Pancreas (tissue), 10 donors: ENCODE measurements around the gene PPM1L. TPM values are rescaled to one million over a fixed set of nuclear protein-coding genes. Genes with fewer than 3 reads are reported as not detected.

Source experiments
- ATAC-seq, 4 donors: fragments of 200-7000 bp; cut with Tn5 transposase; one replicate each; pipeline versions ENCODE4 v1.8.0 to v1.9.1; 2020; ENCODE audit warnings: mild to moderate bottlenecking in 4 of 4, moderate library complexity in 4 of 4
- DNase-seq, 6 donors: peaks; one replicate each; pipeline ENCODE4 v3.0.0-alpha.2; 2020
- FAIRE-seq: peaks from 2 replicates; lab custom pipeline; 2012; peaks lifted over from hg19 to GRCh38; lab: Jason Lieb, UNC
- H3K27ac ChIP-seq, 4 donors: fragments of 200-600 bp; sonication (generic); 1 replicate in 3 of 4; 2 replicates in 1 of 4; pipeline versions ENCODE4 v1.5.0 to v1.8.0; 2020
- H3K27me3 ChIP-seq, 4 donors: fragments of 200-600 bp; one replicate each; pipeline ENCODE4 v1.8.0; 2021
- H3K36me3 ChIP-seq, 3 donors: fragments of 200-600 bp; sonication (generic) in 1 of 3; one replicate each; pipeline versions ENCODE4 v1.5.0 to v1.8.0; 2020 to 2021
- H3K4me1 ChIP-seq, 3 donors: fragments of 200-600 bp; one replicate each; pipeline ENCODE4 v1.8.0; 2021
- H3K4me3 ChIP-seq, 4 donors: fragments of 200-600 bp; sonication (generic) in 2 of 4; one replicate each; pipeline versions ENCODE4 v1.5.0 to v1.8.0; 2020 to 2021
- H3K9me3 ChIP-seq, 4 donors: fragments of 200-600 bp; one replicate each; pipeline ENCODE4 v1.8.0; 2021
- WGBS, 2 donors: extraction: QIAGEN DNeasy Blood & Tissue Kit; methylation state at CpG; one replicate each; pipeline ENCODE4 v1.1.7; 2013; 5-methylcytosine and 5-hydroxymethylcytosine counted together
- intact Hi-C, 3 donors: fragments of 100-400 bp; cut with DNase I; formaldehyde crosslinking; loops; one replicate each; pipeline versions ENCODE4 v1.11.1 to v1.14.2; 2022
- polyA plus RNA-seq, 2 donors: library from polyadenylated mRNA; stranded (reverse); fragments of 200-250 nt; gene quantifications; one replicate each; pipeline ENCODE4 v1.2.3, GENCODE V29; 2013
- total RNA-seq, 6 donors: library from RNA; stranded (reverse); fragmentation: NEBNext Ultra II Directional in 4 of 6; extraction: Animal tissue kit (Norgen Biotek cat#: 25700) in 4 of 6; gene quantifications; one replicate each; pipeline versions ENCODE4 v1.2.1 to v1.2.4, GENCODE V29; 2021 to 2023
- TF ChIP-seq, protein P1 (sequence below), 4 donors: fragments of 200-600 bp; sonication (generic) in 3 of 4; IDR thresholded peaks; one replicate each; pipeline versions ENCODE4 v1.5.0 to v1.8.0; 2021; ENCODE audit warnings: antibody characterized with exemption in 4 of 4
- donor health status: healthy with polysubstance abuse.
- donor health status: DM: no; HTN: no; CAD: no; lungs with moderate emphysema.
- donor health status: DM: no; HTN: no; CAD: no.
- donor health status: control.
- donor health status: control.
- donor health status: Bipolar disorder and iron deficiency.
- donor health status: DM: yes; HTN: yes; CAD: no.
- donor health status: DM: no; HTN: no; CAD: no.
- donor health status: DM: no; HTN: no; CAD: no.
- donor health status: DM: yes; HTN: yes; CAD: no.

The PPM1L gene
- total and polyA plus RNA-seq, 8 donors, result 2.3 to 12.3 (median 6.4) TPM

DNA sequence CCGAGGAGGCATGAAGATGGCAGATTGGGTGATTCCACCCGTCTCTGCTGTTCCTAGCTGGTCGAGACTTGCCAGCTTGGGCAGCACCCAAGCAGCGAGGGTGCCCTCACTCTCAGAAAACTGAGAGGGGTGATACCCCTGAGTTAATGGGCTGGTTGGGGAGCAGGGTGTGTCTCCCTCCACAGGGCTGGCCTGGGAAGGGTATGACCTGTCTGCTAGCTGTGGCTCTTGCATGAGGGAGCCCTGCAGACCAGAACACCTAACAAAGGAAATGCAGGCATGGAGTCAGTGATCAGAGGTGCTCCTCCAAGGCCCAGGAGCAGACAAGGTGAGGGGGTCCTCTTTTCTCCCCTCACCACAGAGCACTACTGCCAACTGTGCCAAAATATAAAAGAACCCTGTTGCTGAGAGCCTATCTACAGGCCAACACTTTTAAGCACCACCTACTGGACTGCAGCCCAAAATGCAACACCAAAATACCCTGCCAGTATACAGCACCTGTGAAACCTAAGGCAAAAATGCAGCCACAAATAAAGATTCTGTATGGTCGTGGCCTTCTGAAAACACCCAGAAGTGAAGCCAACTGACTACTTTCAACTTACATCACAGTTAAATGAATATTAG, 35.8 kb upstream of the PPM1L start:
- TF ChIP-seq, protein P1, sequence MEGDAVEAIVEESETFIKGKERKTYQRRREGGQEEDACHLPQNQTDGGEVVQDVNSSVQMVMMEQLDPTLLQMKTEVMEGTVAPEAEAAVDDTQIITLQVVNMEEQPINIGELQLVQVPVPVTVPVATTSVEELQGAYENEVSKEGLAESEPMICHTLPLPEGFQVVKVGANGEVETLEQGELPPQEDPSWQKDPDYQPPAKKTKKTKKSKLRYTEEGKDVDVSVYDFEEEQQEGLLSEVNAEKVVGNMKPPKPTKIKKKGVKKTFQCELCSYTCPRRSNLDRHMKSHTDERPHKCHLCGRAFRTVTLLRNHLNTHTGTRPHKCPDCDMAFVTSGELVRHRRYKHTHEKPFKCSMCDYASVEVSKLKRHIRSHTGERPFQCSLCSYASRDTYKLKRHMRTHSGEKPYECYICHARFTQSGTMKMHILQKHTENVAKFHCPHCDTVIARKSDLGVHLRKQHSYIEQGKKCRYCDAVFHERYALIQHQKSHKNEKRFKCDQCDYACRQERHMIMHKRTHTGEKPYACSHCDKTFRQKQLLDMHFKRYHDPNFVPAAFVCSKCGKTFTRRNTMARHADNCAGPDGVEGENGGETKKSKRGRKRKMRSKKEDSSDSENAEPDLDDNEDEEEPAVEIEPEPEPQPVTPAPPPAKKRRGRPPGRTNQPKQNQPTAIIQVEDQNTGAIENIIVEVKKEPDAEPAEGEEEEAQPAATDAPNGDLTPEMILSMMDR (IDR thresholded peaks at IDR 0.05), result no peak
- H3K4me3 ChIP-seq, result no peak overlapping the region
- no peak for FAIRE-seq
- no peaks in the 10 kb centered on the region for H3K9me3 ChIP-seq
- H3K36me3 ChIP-seq, result no peaks in the 10 kb centered on the region
- no peaks in the 10 kb centered on the region for H3K27me3 ChIP-seq
- peak in 1 of 4 donors; percentile 47 for ATAC-seq
- intact Hi-C loops, result no loop called here
- no peaks in the 10 kb centered on the region for H3K4me1 ChIP-seq
- 80 to 87% methylated on average over 5 of the region's 5 CpGs for WGBS, 2 donors
- no peak overlapping the region for H3K27ac ChIP-seq
- DNase-seq, result no peak

DNA sequence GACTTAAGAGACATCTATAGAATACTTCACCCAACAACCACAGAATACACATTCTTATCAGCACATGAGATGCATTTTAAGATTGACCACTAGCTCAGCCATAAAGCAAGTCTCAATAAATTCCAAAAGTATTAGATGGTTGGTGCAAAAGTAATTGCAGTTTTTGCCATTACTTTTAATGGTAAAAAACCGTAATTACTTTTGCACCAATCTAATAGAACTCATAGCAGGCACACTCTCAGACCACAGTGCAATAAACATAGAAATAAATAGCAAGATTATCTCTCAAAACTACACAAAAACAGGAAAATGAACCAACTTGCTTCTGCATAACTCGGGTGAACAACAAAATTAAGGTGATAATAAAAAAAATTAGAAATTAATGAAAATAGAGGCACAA, 33.7 kb upstream of the PPM1L start:
- no peaks in the 10 kb centered on the region for H3K4me1 ChIP-seq
- WGBS, 2 donors, result 64 to 74% methylated on average over 2 of the region's 2 CpGs
- no peak for DNase-seq
- no peaks in the 10 kb centered on the region for H3K9me3 ChIP-seq
- TF ChIP-seq, protein P1 (IDR thresholded peaks at IDR 0.05), result no peak
- FAIRE-seq, result no peak
- H3K27ac ChIP-seq, result no peak overlapping the region
- H3K4me3 ChIP-seq, result no peak overlapping the region
- no peak for ATAC-seq
- intact Hi-C loops, result no loop called here
- no peaks in the 10 kb centered on the region for H3K36me3 ChIP-seq
- H3K27me3 ChIP-seq, result no peaks in the 10 kb centered on the region

DNA sequence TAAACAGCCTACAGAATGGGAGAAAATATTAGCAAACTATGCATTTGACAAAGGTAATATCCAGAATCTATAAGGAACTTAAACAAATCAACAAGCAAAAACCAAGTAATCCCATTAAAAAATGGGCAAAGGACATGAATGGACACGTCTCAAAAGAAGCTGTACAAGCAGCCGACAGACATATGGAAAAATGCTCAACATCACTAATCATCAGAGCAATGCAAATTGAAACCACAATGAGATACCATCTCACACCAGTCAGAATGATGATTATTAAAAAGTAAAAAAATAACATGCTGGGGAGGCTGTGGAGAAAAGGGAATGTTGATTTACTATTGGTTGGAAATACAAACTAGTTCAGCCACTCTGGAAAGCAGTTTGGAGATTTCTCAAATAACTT, 30.7 kb upstream of the PPM1L start:
- 75 to 76% methylated on average over 2 of the region's 2 CpGs for WGBS, 2 donors
- no peaks in the 10 kb centered on the region for H3K36me3 ChIP-seq
- H3K4me1 ChIP-seq, result no peaks in the 10 kb centered on the region
- no peaks in the 10 kb centered on the region for H3K9me3 ChIP-seq
- intact Hi-C loops, result no loop called here
- ATAC-seq (no peak), DNase-seq (no peak), FAIRE-seq (no peak)
- no peaks in the 10 kb centered on the region for H3K27me3 ChIP-seq
- H3K27ac ChIP-seq, result no peak overlapping the region
- no peak overlapping the region for H3K4me3 ChIP-seq
- TF ChIP-seq, protein P1 (IDR thresholded peaks at IDR 0.05), result no peak

DNA sequence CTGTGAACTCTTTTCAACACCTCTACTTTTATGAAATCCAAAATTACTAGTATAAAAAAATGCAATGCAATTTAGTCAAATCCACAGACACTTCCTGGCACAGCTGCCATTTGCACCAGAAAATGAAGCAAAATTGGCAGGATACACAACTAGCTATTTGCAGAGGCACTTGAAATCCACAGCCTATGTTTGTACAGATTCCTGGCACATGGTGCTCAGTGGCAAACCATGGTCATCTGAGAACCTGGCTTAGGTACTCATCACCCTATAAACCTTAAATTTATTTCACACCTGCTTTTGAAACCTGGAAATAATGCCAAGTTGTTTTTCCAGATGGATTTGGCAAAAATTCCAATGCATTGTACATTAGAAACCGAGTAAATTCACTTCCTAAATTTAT, 20.2 kb upstream of the PPM1L start:
- WGBS, 2 donors, result 59 to 63% methylated on average over 1 of the region's 1 CpG
- Histone ChIP-seq H3K27ac (no peak overlapping the region), H3K4me1 (no peaks in the 10 kb centered on the region), H3K9me3 (no peaks in the 10 kb centered on the region), H3K36me3 (no peaks in the 10 kb centered on the region), H3K27me3 (no peaks in the 10 kb centered on the region), H3K4me3 (no peak overlapping the region)
- DNase-seq (no peak), FAIRE-seq (no peak), ATAC-seq (peak in 2 of 4 donors; percentile 42 to 66)
- TF ChIP-seq, protein P1 (IDR thresholded peaks at IDR 0.05), result no peak
- intact Hi-C loops, result no loop called here

DNA sequence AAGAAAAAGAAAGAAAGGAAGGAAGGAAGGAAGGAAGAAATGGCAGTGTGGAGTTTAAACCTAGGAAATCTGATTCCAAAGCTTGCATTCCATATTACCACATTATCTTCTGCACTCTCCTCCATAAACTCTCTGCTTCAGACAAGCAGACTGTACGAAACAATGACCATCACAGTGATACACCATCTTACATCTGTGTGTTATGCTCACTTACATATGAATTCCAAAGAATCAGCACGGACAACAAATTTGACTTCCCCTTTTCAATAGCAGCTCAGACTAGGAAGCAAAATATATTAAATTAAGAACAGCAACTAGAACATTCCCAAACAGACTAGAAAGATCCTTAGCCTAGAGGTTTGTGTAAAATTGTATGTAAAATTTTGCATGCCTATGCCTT, 18.0 kb upstream of the PPM1L start:
- H3K27ac ChIP-seq, result no peak overlapping the region
- H3K27me3 ChIP-seq, result no peaks in the 10 kb centered on the region
- FAIRE-seq (no peak), ATAC-seq (no peak), DNase-seq (no peak)
- no peaks in the 10 kb centered on the region for H3K36me3 ChIP-seq
- WGBS, 2 donors, result 76 to 85% methylated on average over 2 of the region's 2 CpGs
- H3K9me3 ChIP-seq, result no peaks in the 10 kb centered on the region
- H3K4me1 ChIP-seq, result no peaks in the 10 kb centered on the region
- intact Hi-C loops, result no loop called here
- TF ChIP-seq, protein P1 (IDR thresholded peaks at IDR 0.05), result no peak
- H3K4me3 ChIP-seq, result no peak overlapping the region
